Fibroblast of the aortic adventitia (primary cell): ENCODE data around the gene CDR2. TPM values are rescaled to one million over a fixed set of nuclear protein-coding genes. Genes with fewer than 3 reads are reported as not detected.

ENCODE experiments used
- DNase-seq: peaks from one replicate; pipeline ENCODE4 v3.0.0-alpha.2; 2010; ENCODE audit warnings: low read depth
- H3K4me3 ChIP-seq: 2 replicates; pipeline ENCODE4 v1.5.1; 2011; ENCODE audit warnings: low read depth, mild to moderate bottlenecking, control low read depth, low read length, moderate library complexity
- CTCF ChIP-seq: IDR thresholded peaks from 2 replicates; pipeline ENCODE4 v1.5.1; 2011; ENCODE audit warnings: mild to moderate bottlenecking, low read length, control low read depth, inconsistent platforms; ENCODE audit not compliant: insufficient read depth
- total RNA-seq: library from RNA; depleted of rRNA; stranded (reverse); fragments of >200 nt; gene quantifications from 2 replicates; pipeline ENCODE4 v1.2.3, GENCODE V29; 2012; ENCODE audit warnings: low replicate concordance

The CDR2 gene
- total RNA-seq, 1 donor: 29.7 TPM

- no peak overlapping the region for H3K4me3 ChIP-seq
- no peak for DNase-seq
- TF ChIP-seq CTCF: no peak
These were observed 48.6 kb downstream of the CDR2 start for GRCh38 chr16:22325598-22326368.

GRCh38 chr16:22324787-22325597 is 49.4 kb downstream of the CDR2 start:
- no peak for DNase-seq
- H3K4me3 ChIP-seq: no peak overlapping the region
- TF ChIP-seq CTCF: no peak

GRCh38 chr16:22323959-22324786 is 50.2 kb downstream of the CDR2 start:
- no peak overlapping the region for H3K4me3 ChIP-seq
- DNase-seq: no peak
- no peak for TF ChIP-seq CTCF

GRCh38 chr16:22323173-22323958 is 51.1 kb downstream of the CDR2 start:
- DNase-seq: no peak
- H3K4me3 ChIP-seq: no peak overlapping the region
- no peak for TF ChIP-seq CTCF

- DNase-seq: no peak
These were observed 51.7 kb downstream of the CDR2 start for GRCh38 chr16:22322741-22323140.

More at GRCh38 chr16:22322741-22323140, 51.7 kb downstream of the CDR2 start:
- no peak for TF ChIP-seq CTCF
- no peak overlapping the region for H3K4me3 ChIP-seq
